ENCODE results near the gene SPNS3.

GRCh38 chr17:4479982-4480751, 46.4 kb downstream of the SPNS3 start:
- TF ChIP-seq POLR2A (IDR thresholded peaks at IDR 0.05; ENCODE audit: low read depth, low read length) (no peak), CTCF (IDR thresholded peaks at IDR 0.05; ENCODE audit: extremely low read depth in 1 of 2, insufficient read depth in 1 of 2, low read depth in 1 of 2, low read length in 2 of 2) (no peak), MAX (IDR thresholded peaks at IDR 0.05; ENCODE audit: insufficient read depth, insufficient read length) (no peak)

All from endothelial cell of umbilical vein (primary cell).